Mesodermal cell (in vitro differentiated cells): ENCODE data around the gene MAPK10.
"Not testable (repeated sequence)": the region's sequence is repeated elsewhere in the genome, so short reads cannot be mapped to it uniquely, and the experiment has no call there.

Experiments
- H3K27ac ChIP-seq: 2 replicates; pipeline ENCODE4 v1.7.0; 2013; ENCODE audit warnings: mild to moderate bottlenecking, low read depth, low read length, moderate library complexity; ENCODE audit not compliant: severe bottlenecking
- H3K36me3 ChIP-seq: 2 replicates; pipeline ENCODE4 v1.7.1; 2013; ENCODE audit warnings: mild to moderate bottlenecking, low read length, moderate library complexity; ENCODE audit not compliant: control insufficient read depth, insufficient read depth
- H3K4me1 ChIP-seq: one replicate; pipeline ENCODE4 v1.7.1; 2013; ENCODE audit warnings: mild to moderate bottlenecking, low read length; ENCODE audit not compliant: insufficient read depth, control insufficient read depth, poor library complexity, severe bottlenecking
- H3K4me3 ChIP-seq: 2 replicates; pipeline ENCODE4 v1.7.0; 2013; ENCODE audit warnings: low read length, control low read depth, mild to moderate bottlenecking; ENCODE audit not compliant: insufficient read depth, poor library complexity, severe bottlenecking; ENCODE audit errors: extremely low read depth
- H3K9me3 ChIP-seq: 2 replicates; pipeline ENCODE4 v1.7.1; 2013; ENCODE audit warnings: mild to moderate bottlenecking, low read length, moderate library complexity; ENCODE audit not compliant: control insufficient read depth
- WGBS, 2 experiments: methylation state at CpG; one replicate each; pipeline ENCODE4 v1.1.5; 2013; ENCODE audit warnings: missing lambda C conversion rate in 2 of 2; ENCODE audit not compliant: insufficient coverage in 2 of 2; 5-methylcytosine and 5-hydroxymethylcytosine counted together

Gene MAPK10

DNA sequence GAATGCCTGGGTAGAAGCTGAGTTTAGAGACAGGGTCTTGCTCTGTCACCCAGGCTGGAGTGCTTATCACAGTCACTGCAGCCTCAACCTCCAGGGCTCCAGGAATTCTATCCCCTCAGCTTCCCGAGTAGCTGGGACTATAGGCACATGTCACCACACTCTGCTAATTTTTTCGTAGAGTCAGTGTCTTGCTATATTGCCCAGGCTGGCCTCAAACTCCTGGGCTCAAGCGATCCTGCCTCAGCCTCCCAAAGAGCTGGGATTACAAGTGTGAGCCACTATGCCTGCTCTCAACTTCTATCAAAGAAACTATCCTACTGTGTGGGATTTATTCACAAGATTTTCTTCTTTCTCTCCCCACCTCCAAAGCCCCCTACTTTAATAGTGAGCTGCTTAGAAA lies 15.7 kb downstream of the MAPK10 start:
- WGBS, 2 experiments: 64 to 78% methylated on average over 3 of the region's 3 CpGs
- no peaks in the 10 kb centered on the region for H3K4me1 ChIP-seq
- H3K36me3 ChIP-seq: no peaks in the 10 kb centered on the region
- H3K4me3 ChIP-seq: no peak overlapping the region
- no peak overlapping the region for H3K27ac ChIP-seq
- H3K9me3 ChIP-seq: no peaks in the 10 kb centered on the region

DNA sequence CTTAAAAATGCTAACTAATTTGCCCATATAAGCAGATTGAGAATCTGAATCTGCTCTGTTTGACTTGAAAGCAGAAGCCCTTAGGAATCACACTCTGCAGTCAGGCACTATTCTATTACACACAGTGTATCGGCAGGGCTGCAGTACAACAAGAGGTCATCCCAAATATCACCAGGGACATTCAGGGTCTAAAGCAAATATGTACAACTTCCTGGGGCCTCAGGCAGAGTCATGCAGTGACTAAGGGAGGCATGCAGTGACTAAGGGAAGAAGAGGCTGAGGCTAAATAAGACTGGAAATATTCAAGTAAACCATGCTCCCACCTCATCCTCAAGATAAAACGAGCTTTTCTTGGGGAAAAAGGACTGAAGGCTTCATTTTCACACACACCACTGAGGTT lies 20.9 kb downstream of the MAPK10 start:
- Histone ChIP-seq H3K4me3 (no peak overlapping the region), H3K4me1 (peaks cover 9% of the 10 kb centered on the region), H3K27ac (peak overlapping the region; percentile 55), H3K36me3 (no peaks in the 10 kb centered on the region), H3K9me3 (no peaks in the 10 kb centered on the region)
- WGBS, 2 experiments: 71 to 80% methylated on average over 1 of the region's 2 CpGs

DNA sequence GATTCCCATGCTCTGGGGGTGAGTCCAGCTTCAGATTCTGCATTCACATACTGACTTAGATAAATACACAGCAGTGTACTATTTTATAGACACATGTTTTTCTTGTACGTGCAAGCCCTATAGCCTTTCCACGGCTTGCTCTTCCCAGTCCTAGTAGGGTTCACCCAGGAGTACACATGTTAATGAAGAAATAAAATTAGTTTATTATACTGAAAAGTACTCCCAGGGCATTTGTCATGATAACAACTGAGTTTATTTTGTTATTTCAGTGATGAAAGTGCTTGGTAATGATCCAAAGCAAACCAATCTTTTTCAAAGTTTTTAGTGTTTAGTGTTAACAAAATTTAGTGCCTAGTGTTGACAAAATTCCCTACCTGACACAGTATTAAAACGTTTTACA lies 21.3 kb downstream of the MAPK10 start:
- Histone ChIP-seq H3K4me1 (peaks cover 9% of the 10 kb centered on the region), H3K4me3 (no peak overlapping the region), H3K27ac (peak overlapping the region; percentile 55), H3K36me3 (no peaks in the 10 kb centered on the region), H3K9me3 (no peaks in the 10 kb centered on the region)
- WGBS, 2 experiments: 50 to 83% methylated on average over 1 of the region's 3 CpGs

DNA sequence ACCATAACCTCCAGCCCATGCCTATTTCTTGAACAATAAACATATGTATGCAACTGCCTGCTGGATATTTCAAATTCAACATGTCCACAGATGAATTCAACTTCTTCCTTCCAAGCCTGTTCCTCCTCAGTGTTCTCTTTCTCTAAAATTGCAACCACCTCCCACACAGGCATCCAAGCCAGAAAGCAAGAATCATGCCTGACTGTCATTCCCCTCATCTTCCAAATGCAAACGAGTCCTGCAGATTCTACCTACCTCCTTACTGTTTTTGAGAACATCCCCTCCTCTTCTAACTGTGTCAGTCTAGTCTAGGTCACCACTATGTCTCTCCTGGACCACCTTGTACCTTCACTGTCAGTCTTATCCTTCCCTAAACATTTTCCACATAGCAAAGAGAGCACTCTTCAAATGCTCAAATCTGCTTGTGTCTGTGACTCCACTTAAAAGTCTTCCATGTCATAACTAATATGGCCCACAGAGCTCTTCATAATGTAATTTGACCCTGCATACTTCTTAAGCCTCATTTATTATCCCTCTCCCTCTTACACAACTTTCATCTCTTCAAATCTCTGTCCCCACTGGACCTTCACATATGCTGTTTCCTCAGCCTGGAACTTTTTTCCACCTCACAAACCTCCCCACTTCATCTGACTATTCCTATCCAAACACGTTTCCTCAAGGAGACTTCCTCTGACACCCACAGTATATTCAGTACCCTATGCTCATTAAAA lies 25.7 kb downstream of the MAPK10 start:
- no peak overlapping the region for H3K27ac ChIP-seq
- H3K4me1 ChIP-seq: peaks cover 9% of the 10 kb centered on the region
- 73 to 82% methylated on average over 1 to 2 of the region's 2 CpGs for WGBS, 2 experiments
- H3K36me3 ChIP-seq: no peaks in the 10 kb centered on the region
- no peaks in the 10 kb centered on the region for H3K9me3 ChIP-seq
- no peak overlapping the region for H3K4me3 ChIP-seq

DNA sequence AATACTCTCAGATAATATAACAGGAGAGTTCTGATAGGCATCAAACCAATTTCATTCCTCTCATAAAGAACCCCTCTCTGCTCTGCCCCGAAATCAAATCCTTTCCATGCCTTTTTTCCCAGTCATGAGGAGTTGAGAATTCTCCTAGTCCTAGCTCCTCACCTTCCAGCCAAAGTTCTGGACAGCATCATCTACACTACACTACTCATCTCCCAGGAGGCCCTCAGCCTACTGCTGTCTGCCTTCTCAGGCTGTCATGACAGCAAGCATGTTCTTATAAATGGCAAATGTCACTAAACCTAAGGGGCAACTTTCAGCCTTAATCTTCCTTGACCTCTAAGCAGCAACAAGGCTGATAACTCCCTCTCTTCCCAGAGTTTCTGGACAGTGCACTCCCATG lies 26.6 kb downstream of the MAPK10 start:
- no peaks in the 10 kb centered on the region for H3K36me3 ChIP-seq
- 0% methylated on average over 1 of the region's 1 CpG for WGBS, 2 experiments
- H3K9me3 ChIP-seq: no peaks in the 10 kb centered on the region
- H3K4me1 ChIP-seq: peaks cover 3% of the 10 kb centered on the region
- H3K4me3 ChIP-seq: no peak overlapping the region
- H3K27ac ChIP-seq: no peak overlapping the region

DNA sequence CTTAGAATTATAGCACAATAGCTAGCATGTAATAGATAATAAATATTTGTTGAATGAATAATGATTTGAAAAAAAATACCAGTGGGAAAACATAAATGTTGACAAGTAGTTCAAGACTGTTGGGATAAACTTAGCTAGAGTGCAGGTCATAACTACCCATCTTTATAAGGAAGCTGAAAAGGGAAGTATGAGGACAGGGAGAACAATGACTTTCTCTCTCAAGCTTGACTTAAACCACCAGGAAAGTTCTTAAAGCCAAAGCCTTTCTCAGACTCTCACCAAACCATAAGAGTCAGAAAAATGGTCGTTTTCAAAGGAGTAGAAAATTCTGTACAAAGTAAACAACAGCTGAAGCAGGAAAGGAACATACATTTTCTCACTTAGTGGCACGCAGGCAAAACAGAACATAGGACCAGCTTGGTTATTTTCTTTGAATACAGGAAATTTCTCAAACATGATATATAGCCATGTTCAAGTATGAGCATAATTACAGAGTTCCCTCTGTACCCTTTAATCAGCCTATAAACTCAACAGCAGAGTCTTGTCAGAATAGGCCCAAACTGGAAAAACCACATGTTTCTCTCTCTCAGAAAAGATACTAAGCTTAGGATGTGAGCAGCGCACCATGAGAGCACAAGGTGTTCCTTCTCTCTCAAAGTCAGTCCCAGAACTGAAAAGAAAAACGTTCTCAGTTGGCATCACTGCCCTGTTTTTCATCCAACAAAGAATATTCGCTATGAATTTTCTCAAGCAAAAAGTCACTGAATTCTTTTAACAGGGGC lies 28.7 kb downstream of the MAPK10 start:
- Histone ChIP-seq H3K9me3 (no peaks in the 10 kb centered on the region), H3K4me3 (no peak overlapping the region), H3K36me3 (no peaks in the 10 kb centered on the region), H3K27ac (no peak overlapping the region), H3K4me1 (no peaks in the 10 kb centered on the region)
- 50 to 58% methylated on average over 2 to 3 of the region's 5 CpGs for WGBS, 2 experiments

DNA sequence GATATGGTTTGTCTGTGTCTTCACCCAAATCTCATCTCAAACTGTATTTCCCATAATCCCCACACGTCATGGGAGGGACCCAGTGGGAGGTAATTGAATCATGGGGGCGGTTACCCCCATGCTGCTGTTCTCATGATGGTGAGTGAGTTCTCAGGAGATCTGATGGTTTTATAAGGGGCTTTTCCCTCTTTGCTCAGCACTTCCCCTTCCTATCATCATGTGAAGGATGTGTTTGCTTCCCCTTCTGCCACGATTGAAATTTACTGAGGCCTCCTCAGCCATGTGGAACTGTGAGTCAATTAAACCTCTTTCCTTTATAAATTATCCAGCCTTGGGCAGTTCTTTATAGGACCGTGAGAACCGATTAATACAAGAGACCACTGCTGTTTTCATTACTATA lies 29.4 kb downstream of the MAPK10 start:
- H3K36me3 ChIP-seq, H3K4me3 ChIP-seq, H3K27ac ChIP-seq, H3K9me3 ChIP-seq, H3K4me1 ChIP-seq: not testable (repeated sequence)
- 71% methylated on average over 1 of the region's 5 CpGs for WGBS, 2 experiments

DNA sequence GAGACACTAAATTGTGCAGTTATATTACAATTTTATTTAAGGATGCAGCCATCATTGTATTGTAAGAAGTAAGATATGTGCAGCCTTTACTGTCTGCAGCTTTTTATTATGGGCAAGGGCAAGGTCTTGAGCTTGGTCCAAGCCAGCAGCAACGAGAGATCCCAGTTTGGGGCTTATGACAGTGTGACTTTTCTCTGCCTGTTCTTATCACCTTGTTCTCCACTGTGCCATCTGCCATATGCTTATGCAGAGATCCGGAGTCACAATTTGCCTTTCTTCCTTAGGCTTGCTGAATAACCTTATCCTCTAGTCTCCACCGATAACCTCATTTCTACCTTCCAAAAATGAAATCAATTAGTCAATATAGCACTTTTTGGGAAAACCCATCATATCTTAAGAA lies 30.4 kb downstream of the MAPK10 start:
- no peaks in the 10 kb centered on the region for H3K36me3 ChIP-seq
- 88 to 91% methylated on average over 2 to 3 of the region's 3 CpGs for WGBS, 2 experiments

DNA sequence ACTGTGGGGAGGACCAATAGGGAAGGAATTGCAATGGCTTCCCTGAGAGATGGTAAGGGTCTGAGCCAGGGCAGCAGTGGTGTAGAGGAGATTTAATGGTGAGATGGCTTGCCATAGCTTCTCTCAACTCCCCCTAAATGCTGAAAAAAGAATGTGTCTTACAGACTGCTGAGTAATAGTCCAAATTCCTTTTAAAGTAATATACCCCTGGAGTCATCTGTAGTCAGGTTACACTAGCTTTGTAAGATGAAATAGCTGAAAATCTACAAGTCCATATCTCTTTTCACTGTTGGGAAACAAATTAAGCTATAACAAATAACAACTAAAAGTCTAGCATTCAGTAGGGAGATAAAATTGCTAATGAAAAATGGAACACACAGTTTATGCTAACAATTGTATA lies 33.5 kb downstream of the MAPK10 start:
- no peak overlapping the region for H3K27ac ChIP-seq
- no peaks in the 10 kb centered on the region for H3K9me3 ChIP-seq
- no peaks in the 10 kb centered on the region for H3K4me1 ChIP-seq
- no peaks in the 10 kb centered on the region for H3K36me3 ChIP-seq
- no peak overlapping the region for H3K4me3 ChIP-seq

More for the DNA sequence above, 30.4 kb downstream of the MAPK10 start:
- Histone ChIP-seq H3K9me3 (no peaks in the 10 kb centered on the region), H3K4me3 (no peak overlapping the region), H3K4me1 (no peaks in the 10 kb centered on the region), H3K27ac (no peak overlapping the region)

DNA sequence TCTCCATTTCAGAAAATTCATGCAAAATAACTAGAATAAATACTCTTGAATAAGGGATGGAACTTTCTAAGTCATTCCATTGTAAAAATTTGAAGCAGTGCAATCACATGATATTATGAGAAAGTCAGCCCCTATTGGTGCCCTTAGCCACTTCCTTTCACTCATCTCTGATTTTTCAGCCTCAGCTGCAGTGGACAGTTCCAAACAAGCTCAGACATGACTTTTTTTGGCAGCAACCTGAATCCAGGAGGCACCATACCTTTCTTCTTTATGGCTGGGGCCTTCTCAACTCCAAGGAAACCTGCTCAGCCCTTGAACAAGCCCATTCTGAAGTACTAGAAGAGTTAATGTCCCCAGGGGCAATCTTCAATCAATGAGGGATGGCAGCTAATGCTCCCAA lies 40.5 kb downstream of the MAPK10 start:
- no peaks in the 10 kb centered on the region for H3K36me3 ChIP-seq
- no peaks in the 10 kb centered on the region for H3K4me1 ChIP-seq
- no peak overlapping the region for H3K4me3 ChIP-seq
- H3K27ac ChIP-seq: no peak overlapping the region
- no peaks in the 10 kb centered on the region for H3K9me3 ChIP-seq

DNA sequence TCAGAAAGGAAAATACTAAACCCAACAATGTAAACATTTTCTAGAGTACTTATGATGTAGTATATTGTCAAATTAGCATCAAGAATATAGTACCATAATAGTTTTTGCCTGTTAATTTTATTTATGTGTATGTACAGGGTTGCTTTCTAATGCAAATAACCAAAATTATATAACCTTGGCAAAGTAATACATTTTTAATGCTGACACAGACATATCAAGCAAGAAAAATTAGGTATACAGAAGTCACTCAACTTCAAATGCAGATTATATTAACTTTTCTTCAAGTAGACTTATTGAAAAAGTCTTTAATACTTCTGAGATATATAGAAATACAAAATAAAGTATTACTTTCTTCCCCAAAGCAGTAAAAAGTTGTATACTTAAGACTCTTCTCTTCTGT lies 44.3 kb downstream of the MAPK10 start:
- H3K27ac ChIP-seq: no peak overlapping the region
- no peaks in the 10 kb centered on the region for H3K36me3 ChIP-seq
- H3K4me3 ChIP-seq: no peak overlapping the region
- H3K4me1 ChIP-seq: no peaks in the 10 kb centered on the region
- no peaks in the 10 kb centered on the region for H3K9me3 ChIP-seq
